Stomach (tissue), 4 donors: ENCODE data around the gene HELQ.

Experiments used
- CTCF ChIP-seq, 7 experiments: fragments of 450-650 bp in 4 of 7; fragments of 200-600 bp in 3 of 7; sonication (generic) in 3 of 7; IDR thresholded peaks; one replicate each; pipeline ENCODE4 v1.5.1; 2016 to 2019; ENCODE audit warnings: antibody characterized with exemption in 7 of 7, control low read depth in 2 of 7, mild to moderate bottlenecking in 1 of 7
- POLR2A ChIP-seq, 4 donors: fragments of 450-650 bp; IDR thresholded peaks; one replicate each; pipeline ENCODE4 v1.6.1; 2016; ENCODE audit warnings: antibody characterized with exemption in 4 of 4, control low read depth in 2 of 4, mild to moderate bottlenecking in 1 of 4, moderate library complexity in 1 of 4

GRCh38 chr4:83455281-83456183, at the start of gene HELQ, which contains the start of gene MRPS18C:
- TF ChIP-seq POLR2A (IDR thresholded peaks at IDR 0.05) (peak in 1 of 4 donors; percentile 54), CTCF (IDR thresholded peaks at IDR 0.05) (peak in 1 of 7 experiments; percentile 37)
